PFSK-1 (cell line): ENCODE results near the gene ANKFN1.

Experiments
- POLR2AphosphoS5 ChIP-seq: IDR thresholded peaks from 2 replicates; pipeline ENCODE4 v1.6.1; 2012; ENCODE audit warnings: low read depth, mild to moderate bottlenecking, control low read depth, low read length, moderate library complexity
- SIN3A ChIP-seq: IDR thresholded peaks from 2 replicates; pipeline ENCODE4 v1.6.1; 2012; ENCODE audit warnings: mild to moderate bottlenecking, low read length, moderate library complexity, borderline replicate concordance; ENCODE audit not compliant: insufficient read depth
- TF ChIP-seq, protein P1 (sequence below), 2 experiments: IDR thresholded peaks; 2 replicates each; pipeline versions ENCODE4 v1.6.1 to v1.8.0; 2011 to 2012; ENCODE audit warnings: low read depth in 2 of 2, low read length in 2 of 2, control low read depth in 1 of 2, inconsistent platforms in 1 of 2, mild to moderate bottlenecking in 1 of 2, moderate library complexity in 1 of 2; ENCODE audit not compliant: insufficient read depth in 1 of 2

DNA sequence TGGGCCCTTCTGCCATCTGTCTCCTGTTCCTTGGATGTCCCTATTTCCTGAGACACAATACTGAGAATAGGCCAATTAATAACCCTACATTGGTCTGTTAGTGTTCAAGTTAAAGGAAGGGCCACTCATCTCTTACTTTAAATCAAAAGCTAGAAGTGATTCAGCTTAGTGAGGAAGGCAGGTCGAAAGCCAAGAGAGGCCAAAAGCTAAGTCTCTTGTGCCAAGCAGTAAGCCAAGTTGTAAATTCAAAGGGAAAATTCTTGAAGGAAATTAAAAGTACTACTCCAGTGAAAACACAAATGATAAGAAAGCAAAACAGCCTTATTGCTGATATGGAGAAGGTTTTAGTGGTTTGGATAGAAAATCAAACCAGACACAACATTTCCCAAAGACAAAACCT, 28.8 kb downstream of the ANKFN1 start:
- no peak for TF ChIP-seq POLR2AphosphoS5
- no peak for TF ChIP-seq SIN3A
- TF ChIP-seq, protein P1, sequence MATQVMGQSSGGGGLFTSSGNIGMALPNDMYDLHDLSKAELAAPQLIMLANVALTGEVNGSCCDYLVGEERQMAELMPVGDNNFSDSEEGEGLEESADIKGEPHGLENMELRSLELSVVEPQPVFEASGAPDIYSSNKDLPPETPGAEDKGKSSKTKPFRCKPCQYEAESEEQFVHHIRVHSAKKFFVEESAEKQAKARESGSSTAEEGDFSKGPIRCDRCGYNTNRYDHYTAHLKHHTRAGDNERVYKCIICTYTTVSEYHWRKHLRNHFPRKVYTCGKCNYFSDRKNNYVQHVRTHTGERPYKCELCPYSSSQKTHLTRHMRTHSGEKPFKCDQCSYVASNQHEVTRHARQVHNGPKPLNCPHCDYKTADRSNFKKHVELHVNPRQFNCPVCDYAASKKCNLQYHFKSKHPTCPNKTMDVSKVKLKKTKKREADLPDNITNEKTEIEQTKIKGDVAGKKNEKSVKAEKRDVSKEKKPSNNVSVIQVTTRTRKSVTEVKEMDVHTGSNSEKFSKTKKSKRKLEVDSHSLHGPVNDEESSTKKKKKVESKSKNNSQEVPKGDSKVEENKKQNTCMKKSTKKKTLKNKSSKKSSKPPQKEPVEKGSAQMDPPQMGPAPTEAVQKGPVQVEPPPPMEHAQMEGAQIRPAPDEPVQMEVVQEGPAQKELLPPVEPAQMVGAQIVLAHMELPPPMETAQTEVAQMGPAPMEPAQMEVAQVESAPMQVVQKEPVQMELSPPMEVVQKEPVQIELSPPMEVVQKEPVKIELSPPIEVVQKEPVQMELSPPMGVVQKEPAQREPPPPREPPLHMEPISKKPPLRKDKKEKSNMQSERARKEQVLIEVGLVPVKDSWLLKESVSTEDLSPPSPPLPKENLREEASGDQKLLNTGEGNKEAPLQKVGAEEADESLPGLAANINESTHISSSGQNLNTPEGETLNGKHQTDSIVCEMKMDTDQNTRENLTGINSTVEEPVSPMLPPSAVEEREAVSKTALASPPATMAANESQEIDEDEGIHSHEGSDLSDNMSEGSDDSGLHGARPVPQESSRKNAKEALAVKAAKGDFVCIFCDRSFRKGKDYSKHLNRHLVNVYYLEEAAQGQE (IDR thresholded peaks at IDR 0.05; ENCODE audit: insufficient read depth in 1 of 2, low read depth in 2 of 2, low read length in 2 of 2): no peak
